Spinal cord (tissue), 10 donors: ENCODE results near the gene ZNF267. TPM values are rescaled to one million over a fixed set of nuclear protein-coding genes. Genes with fewer than 3 reads are reported as not detected.

Experiments
- DNase-seq, 6 donors: peaks; one replicate each; pipeline versions ENCODE4 v3.0.0 to v3.0.0-alpha.2; 2013 to 2015; ENCODE audit warnings: low spot score in 6 of 6, low read depth in 4 of 6
- H3K27ac ChIP-seq: one replicate; pipeline ENCODE4 v1.5.1; 2013; ENCODE audit warnings: low read depth, low read length, control low read depth
- H3K27me3 ChIP-seq: one replicate; pipeline ENCODE4 v1.6.1; 2013; ENCODE audit warnings: low read length; ENCODE audit not compliant: control insufficient read depth, insufficient read depth
- H3K36me3 ChIP-seq: one replicate; pipeline ENCODE4 v1.6.1; 2013; ENCODE audit warnings: low read length; ENCODE audit not compliant: control insufficient read depth, insufficient read depth
- H3K4me1 ChIP-seq: one replicate; pipeline ENCODE4 v1.6.1; 2013; ENCODE audit warnings: low read length; ENCODE audit not compliant: control insufficient read depth, insufficient read depth
- H3K4me3 ChIP-seq: one replicate; pipeline ENCODE4 v1.5.1; 2013; ENCODE audit warnings: low read depth, low read length, control low read depth
- H3K9me3 ChIP-seq: one replicate; pipeline ENCODE4 v1.6.1; 2013; ENCODE audit warnings: low read length; ENCODE audit not compliant: control insufficient read depth, insufficient read depth
- WGBS: methylation state at CpG from one replicate; pipeline ENCODE4 v1.1.5; 2013; ENCODE audit warnings: missing lambda C conversion rate; ENCODE audit not compliant: insufficient coverage; 5-methylcytosine and 5-hydroxymethylcytosine counted together
- polyA plus RNA-seq, 2 donors: library from polyadenylated mRNA; unstranded; fragments of 120-200 nt; gene quantifications; one replicate each; pipeline ENCODE4 v1.2.1, GENCODE V29; 2013; ENCODE audit not compliant: insufficient read length in 2 of 2
- total RNA-seq, 2 donors: library from RNA; depleted of rRNA in 1 of 2; stranded (reverse); fragments of 120-200 nt in 1 of 2; fragments of >200 nt in 1 of 2; gene quantifications; one replicate each; pipeline versions ENCODE4 v1.2.3 to v1.2.4, GENCODE V29; 2013 to 2014
- donor health status: healthy.

The ZNF267 gene
- total and polyA plus RNA-seq, 4 donors, result 6.6 to 19.8 (median 11.3) TPM

DNA sequence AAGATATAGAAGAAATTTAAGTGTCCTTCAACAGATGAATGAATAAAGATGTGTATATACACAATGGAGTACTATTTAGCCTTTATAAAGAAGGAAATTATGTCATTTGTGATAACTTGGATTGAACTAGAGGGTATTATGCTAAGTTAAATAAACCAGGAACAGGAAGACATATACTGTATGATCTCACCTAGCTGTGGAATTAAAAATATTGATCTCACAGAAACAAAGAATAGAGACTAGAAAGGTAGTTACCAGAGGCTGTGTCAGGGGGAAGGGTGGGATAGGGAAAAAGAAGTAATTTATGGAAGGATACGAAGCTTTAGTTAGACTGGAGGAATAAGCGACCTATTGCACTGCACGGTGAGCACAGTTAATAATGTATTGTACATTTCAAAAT lies 5.4 kb upstream of the ZNF267 start:
- H3K27ac ChIP-seq, result no peak overlapping the region
- WGBS, result no CpG with 5 or more reads among the region's 3 CpGs
- DNase-seq, result peak in 1 of 6 donors; percentile 2
- H3K4me3 ChIP-seq, result no peak overlapping the region
- H3K4me1 ChIP-seq, result peaks cover 2% of the 10 kb centered on the region
- H3K27me3 ChIP-seq, result no peaks in the 10 kb centered on the region
- H3K9me3 ChIP-seq, result no peaks in the 10 kb centered on the region
- H3K36me3 ChIP-seq, result no peaks in the 10 kb centered on the region

DNA sequence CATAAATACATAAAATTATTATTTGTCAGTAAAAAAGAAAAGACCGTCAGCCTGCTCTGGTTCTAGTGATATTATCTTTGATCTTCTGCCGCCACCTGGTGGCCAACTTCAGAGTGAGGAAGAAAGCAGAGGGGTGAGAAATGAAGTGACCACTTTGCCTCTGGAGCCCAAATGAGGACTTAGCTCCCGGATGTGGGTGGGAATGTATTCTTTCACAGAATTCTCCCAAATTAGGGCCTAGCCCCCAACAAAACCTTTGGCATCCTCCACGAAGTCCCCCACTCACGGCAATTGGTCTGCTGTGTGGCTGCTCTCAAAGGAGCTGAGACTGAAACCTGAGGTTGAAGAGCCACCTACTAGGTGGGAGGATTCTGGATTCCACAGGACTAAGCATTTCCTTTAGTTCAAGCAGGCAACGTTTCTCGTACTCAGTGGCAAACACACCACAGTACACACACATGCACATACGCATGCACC lies 4.9 kb upstream of the ZNF267 start:
- Histone ChIP-seq H3K4me1 (peaks cover 4% of the 10 kb centered on the region), H3K4me3 (no peak overlapping the region), H3K36me3 (no peaks in the 10 kb centered on the region), H3K9me3 (no peaks in the 10 kb centered on the region), H3K27me3 (no peaks in the 10 kb centered on the region), H3K27ac (peak overlapping the region; percentile 37)
- DNase-seq, result peak in 5 of 6 donors; percentile 58 to 93 (median 78)
- WGBS, result 0% methylated on average over 1 of the region's 8 CpGs

DNA sequence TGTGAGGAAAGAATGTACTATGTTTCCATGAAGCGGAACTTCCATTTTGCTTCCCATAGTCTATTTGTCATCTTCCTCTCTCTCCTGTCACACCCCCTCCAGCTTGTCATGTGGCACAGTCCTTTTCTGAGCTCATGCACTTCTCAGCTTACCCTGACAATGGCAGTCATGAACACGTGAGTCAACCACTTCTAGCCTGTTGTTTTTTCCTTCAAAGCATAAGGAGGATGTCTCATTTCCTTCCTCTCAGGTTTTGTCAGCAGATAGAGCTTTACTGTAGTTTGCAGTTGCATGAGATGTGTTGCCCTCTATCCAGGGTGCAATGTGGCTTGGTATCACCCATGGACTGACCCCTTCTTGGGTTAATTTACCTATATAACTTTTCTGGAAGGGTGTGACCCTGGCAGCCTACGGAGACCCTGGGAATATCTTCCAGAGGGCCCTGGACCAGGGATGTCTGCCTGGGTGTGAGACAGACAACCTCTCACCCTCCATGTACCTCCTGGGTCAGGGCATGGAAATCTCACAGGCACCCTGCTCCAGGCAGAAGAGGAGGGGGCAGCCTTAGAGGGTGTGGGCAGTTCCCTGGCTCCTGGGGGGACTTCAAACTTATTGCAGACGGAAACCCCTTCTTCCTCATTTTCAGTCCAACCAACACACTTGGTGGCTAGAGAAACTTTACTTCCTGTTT lies 4.0 kb upstream of the ZNF267 start:
- WGBS, result 71% methylated on average over 1 of the region's 4 CpGs
- H3K9me3 ChIP-seq, result no peaks in the 10 kb centered on the region
- no peak overlapping the region for H3K4me3 ChIP-seq
- DNase-seq, result peak in 1 of 6 donors; percentile 22
- no peaks in the 10 kb centered on the region for H3K27me3 ChIP-seq
- H3K27ac ChIP-seq, result peak overlapping the region; percentile 43
- H3K4me1 ChIP-seq, result peaks cover 4% of the 10 kb centered on the region
- no peaks in the 10 kb centered on the region for H3K36me3 ChIP-seq

- WGBS, result 84% methylated on average over 2 of the region's 2 CpGs
- H3K27ac ChIP-seq, result no peak overlapping the region
- no peak overlapping the region for H3K4me3 ChIP-seq
- H3K4me1 ChIP-seq, result peaks cover 10% of the 10 kb centered on the region
- no peaks in the 10 kb centered on the region for H3K9me3 ChIP-seq
- H3K27me3 ChIP-seq, result no peaks in the 10 kb centered on the region
- DNase-seq, result no peak
- no peaks in the 10 kb centered on the region for H3K36me3 ChIP-seq
Observed at GRCh38 chr16:31870809-31871208, 2.8 kb upstream of the ZNF267 start.

- no peak for DNase-seq
- no peak overlapping the region for H3K27ac ChIP-seq
- H3K9me3 ChIP-seq, result no peaks in the 10 kb centered on the region
- H3K27me3 ChIP-seq, result no peaks in the 10 kb centered on the region
- peaks cover 10% of the 10 kb centered on the region for H3K4me1 ChIP-seq
- no peak overlapping the region for H3K4me3 ChIP-seq
- H3K36me3 ChIP-seq, result no peaks in the 10 kb centered on the region
- no CpG with 5 or more reads among the region's 3 CpGs for WGBS
Observed at GRCh38 chr16:31871510-31871909, 2.1 kb upstream of the ZNF267 start.

- no peak overlapping the region for H3K4me3 ChIP-seq
- no peaks in the 10 kb centered on the region for H3K9me3 ChIP-seq
- H3K27ac ChIP-seq, result no peak overlapping the region
- 89% methylated on average over 5 of the region's 6 CpGs for WGBS
- H3K4me1 ChIP-seq, result peaks cover 10% of the 10 kb centered on the region
- no peaks in the 10 kb centered on the region for H3K27me3 ChIP-seq
- no peaks in the 10 kb centered on the region for H3K36me3 ChIP-seq
- DNase-seq, result no peak
Observed at GRCh38 chr16:31872201-31872600, 1.4 kb upstream of the ZNF267 start.

DNA sequence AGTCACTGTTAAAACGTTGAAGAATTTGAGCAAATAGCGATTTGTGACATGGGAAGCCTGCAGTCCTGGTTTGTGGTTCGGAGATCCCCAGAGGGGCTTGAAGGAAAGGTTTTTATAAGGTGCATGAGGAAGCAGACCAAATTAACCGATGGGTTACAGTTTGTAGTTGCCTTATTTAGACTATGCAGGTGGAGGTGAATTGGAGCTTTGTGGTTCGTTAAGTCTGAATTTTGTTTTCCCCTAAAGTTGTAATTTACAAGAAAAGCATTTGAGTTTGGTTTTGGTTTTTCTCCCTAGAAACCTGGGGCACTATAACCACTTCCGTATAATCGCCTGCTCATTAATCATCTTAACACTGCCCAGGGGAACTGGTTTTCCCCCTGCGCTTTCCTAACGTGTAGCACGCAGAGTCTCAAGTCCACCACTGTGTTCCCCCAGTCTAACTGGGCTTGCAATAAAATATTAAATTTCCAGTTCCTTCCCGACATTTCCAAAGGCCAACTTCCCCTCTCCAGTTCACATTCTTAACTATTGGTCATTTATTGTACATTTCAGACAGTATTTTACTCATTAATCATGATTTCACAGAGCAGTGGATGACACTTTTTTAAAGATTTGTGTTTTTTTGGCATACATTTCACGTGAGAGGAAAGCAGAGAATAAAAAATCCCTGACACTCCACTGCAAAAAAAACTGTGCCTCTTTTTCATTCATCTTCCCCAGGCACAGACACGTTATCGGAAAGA lies 932 bp downstream of the ZNF267 start:
- WGBS, result 2% methylated on average over 12 of the region's 14 CpGs
- no peak for DNase-seq

DNA sequence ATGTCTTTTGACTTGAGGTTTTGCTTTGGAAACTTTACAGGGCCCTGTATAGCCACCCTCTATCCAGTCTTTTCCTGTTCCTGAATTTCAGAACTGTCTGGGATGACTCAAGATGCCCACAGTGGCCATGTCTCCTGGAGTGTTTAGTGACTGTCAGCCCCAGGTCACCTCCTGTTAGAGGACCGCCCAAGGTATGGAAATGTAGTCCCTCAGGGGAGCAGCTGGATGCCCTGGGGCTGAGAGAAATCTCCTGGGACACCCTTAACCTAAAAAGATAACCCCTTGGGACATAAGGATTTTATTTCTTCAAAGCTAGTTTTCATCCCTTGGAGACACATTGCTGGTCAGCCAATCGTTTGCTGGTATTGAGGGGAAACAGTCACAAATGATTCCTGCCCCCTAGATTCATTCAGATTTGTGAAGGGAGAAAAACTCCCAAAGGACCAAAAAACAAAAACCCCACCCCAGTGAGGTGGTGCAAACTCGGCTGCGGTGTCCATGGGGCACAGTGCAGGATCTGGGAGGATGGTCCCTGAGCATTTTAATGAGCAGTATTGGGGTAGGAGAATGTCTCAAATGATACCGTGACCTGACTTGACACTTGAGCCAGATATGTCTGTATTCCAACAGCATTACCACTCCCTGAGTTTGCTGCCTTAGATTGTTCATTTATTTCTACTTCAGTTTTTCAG lies 1.7 kb downstream of the ZNF267 start:
- Histone ChIP-seq H3K27me3 (no peaks in the 10 kb centered on the region), H3K9me3 (no peaks in the 10 kb centered on the region), H3K4me1 (peaks cover 10% of the 10 kb centered on the region), H3K27ac (no peak overlapping the region), H3K36me3 (peaks cover 7% of the 10 kb centered on the region), H3K4me3 (no peak overlapping the region)
- DNase-seq, result no peak
- WGBS, result no CpG with 5 or more reads among the region's 5 CpGs

More for the DNA sequence above, 932 bp downstream of the ZNF267 start:
- Histone ChIP-seq H3K27me3 (no peaks in the 10 kb centered on the region), H3K27ac (peak overlapping the region; percentile 84), H3K4me3 (peak overlapping the region; percentile 61), H3K4me1 (peaks cover 10% of the 10 kb centered on the region), H3K9me3 (no peaks in the 10 kb centered on the region), H3K36me3 (peaks cover 7% of the 10 kb centered on the region)

GRCh38 chr16:31875928-31876547 lies 2.4 kb downstream of the ZNF267 start:
- H3K4me1 ChIP-seq, result peaks cover 10% of the 10 kb centered on the region
- H3K36me3 ChIP-seq, result peaks cover 7% of the 10 kb centered on the region
- no peak overlapping the region for H3K4me3 ChIP-seq
- no peak overlapping the region for H3K27ac ChIP-seq
- no peak for DNase-seq
- H3K9me3 ChIP-seq, result no peaks in the 10 kb centered on the region
- H3K27me3 ChIP-seq, result no peaks in the 10 kb centered on the region
- WGBS, result 100% methylated on average over 1 of the region's 4 CpGs
